Cortex of kidney (tissue), 1 donor: ENCODE results near the gene MED27.

Source experiments
- DNase-seq: peaks from one replicate; lab custom pipeline; 2025; lab: John Stamatoyannopoulos, UW

The MED27 gene

GRCh38 chr9:131854334-131854733 is 225.3 kb downstream of the MED27 start:
- DNase-seq, result no peak

- no peak for DNase-seq
Measured at GRCh38 chr9:131853434-131853833, 226.2 kb downstream of the MED27 start.

GRCh38 chr9:131851414-131851813 is 228.3 kb downstream of the MED27 start:
- no peak for DNase-seq

- no peak for DNase-seq
Measured at GRCh38 chr9:131849391-131849790, 230.3 kb downstream of the MED27 start.

GRCh38 chr9:131848570-131849160 is 231.0 kb downstream of the MED27 start:
- DNase-seq, result no peak

- no peak for DNase-seq
Measured at GRCh38 chr9:131847665-131848354, 231.9 kb downstream of the MED27 start.

GRCh38 chr9:131845305-131846298 is 234.1 kb downstream of the MED27 start:
- no peak for DNase-seq

GRCh38 chr9:131844745-131845118 is 234.9 kb downstream of the MED27 start:
- DNase-seq, result no peak

- no peak for DNase-seq
Measured at GRCh38 chr9:131843989-131844744, 235.5 kb downstream of the MED27 start.

GRCh38 chr9:131841765-131842318 is 237.8 kb downstream of the MED27 start:
- no peak for DNase-seq

GRCh38 chr9:131840751-131841702 is 238.6 kb downstream of the MED27 start:
- no peak for DNase-seq

GRCh38 chr9:131840220-131840619 is 239.4 kb downstream of the MED27 start:
- DNase-seq, result no peak

- no peak for DNase-seq
Measured at GRCh38 chr9:131839281-131840084, 240.2 kb downstream of the MED27 start.

- no peak for DNase-seq
Measured at GRCh38 chr9:131838530-131839280, 241.0 kb downstream of the MED27 start.

- DNase-seq, result no peak
Measured at GRCh38 chr9:131837836-131838235, 241.8 kb downstream of the MED27 start.

- no peak for DNase-seq
Measured at GRCh38 chr9:131837316-131837715, 242.4 kb downstream of the MED27 start.

GRCh38 chr9:131836607-131837315 is 242.9 kb downstream of the MED27 start:
- no peak for DNase-seq

- DNase-seq, result no peak
Measured at GRCh38 chr9:131836021-131836420, 243.6 kb downstream of the MED27 start.
